Suppressor macrophage treated with lipopolysaccharide for 1 hour (primary cell): Measurements from ENCODE around the gene SOX14.

ENCODE experiments used
- DNase-seq, 3 donors: peaks; one replicate each; pipeline ENCODE4 v3.0.0-alpha.2; 2020 to 2022

The SOX14 gene

DNA sequence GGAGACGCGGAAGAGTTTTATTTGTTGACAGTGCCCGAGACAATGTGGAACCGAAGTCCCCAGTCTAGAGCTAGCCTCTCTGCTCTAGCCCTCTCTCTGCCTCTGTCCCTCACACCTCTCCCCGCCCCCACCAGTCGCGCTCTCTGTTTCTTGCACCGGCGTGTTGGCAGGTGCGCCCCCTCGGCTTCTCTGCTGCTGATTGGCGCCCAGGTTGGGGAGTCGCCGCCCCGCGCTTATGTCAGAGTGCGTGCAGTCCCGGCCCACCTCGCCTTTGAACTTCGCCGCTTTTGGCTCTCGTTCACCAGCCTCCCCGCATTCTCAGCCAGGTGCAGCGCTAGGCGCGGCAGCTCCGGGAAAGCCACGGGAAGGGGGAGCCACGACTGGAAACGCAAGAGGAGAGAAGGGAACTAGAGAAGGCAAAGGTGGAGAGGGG is at the start of gene SOX14:
Gene SOX14 (plus strand): TSS at position 315 of the 433 bp plus-strand sequence. CDS start 470 bp downstream, outside the sequence.
- DNase-seq, result no peak

DNA sequence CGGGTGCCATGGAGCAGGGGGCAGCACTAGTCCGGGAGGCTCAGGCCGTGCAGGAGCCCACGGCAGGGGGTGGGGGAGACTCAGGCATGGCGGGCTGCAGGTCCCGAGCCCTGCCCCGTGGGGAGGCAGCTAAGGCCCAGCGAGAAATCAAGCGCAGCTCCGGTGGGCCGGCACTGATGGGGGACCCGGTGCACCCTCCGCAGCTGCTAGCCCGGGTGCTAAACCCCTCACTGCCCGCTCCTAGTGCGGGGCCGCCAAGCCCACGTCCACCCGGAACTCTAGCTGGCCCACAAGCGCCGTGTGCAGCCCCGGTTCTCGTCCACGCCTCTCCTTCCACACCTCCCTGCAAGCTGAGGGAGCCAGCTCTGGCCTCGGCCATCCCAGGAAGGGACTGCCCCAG is 49.6 kb upstream of the SOX14 start:
- DNase-seq, result no peak

DNA sequence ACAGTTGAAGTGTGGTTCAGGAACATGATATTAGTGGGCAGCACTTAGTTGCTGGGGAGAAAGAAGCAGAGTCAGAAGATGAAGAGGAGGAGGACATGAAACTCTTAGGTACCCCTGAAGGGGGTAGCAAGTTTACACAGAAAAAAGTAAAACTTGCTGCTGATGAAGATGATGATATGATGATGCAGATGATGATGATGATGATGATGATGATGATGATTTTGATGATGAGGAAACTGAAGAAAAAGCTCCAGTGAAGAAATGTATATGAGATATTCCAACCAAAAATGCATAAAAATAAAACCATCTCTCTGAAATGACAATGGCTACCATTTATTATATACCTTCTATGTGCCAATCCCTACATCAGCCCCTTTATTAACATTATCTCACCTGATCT is 39.9 kb upstream of the SOX14 start:
- no peak for DNase-seq

DNA sequence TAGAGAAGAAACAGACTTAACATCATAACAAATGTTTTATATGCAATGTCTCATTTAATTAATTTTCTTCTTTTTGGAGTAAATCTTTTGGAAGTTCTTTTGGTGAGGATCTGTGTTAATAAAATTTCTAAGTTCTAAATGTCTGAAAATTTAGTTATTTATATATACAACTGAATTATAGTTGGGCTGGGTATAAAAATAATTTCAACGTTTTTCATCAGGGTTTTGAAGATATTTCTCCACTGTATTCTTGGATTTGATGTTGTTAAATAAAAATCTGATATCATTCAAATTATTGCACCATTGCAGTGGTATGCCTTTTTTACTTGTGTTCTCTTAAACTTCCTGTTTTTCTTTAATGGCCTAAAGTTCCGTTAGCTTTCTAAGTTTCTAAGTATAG is 26.9 kb upstream of the SOX14 start:
- no peak for DNase-seq

DNA sequence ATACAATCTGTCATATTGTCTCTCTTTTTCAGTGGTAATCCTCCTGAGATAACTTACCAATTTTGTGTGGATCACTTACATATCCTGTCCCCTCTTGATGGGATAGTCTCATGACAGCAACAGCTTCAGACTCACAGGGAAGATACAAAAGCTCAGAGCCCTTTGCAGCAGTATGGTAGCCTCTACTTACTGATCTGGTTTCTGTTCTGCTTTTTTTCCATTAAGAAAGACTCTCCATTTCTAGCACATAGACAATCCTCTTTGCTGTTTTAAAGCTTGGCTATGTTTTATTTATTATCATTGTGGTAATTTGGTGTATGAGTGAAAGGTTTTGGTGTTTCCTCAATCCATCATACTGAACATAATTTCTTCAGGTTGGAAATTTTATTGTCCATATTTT is 25.4 kb upstream of the SOX14 start:
- no peak for DNase-seq

DNA sequence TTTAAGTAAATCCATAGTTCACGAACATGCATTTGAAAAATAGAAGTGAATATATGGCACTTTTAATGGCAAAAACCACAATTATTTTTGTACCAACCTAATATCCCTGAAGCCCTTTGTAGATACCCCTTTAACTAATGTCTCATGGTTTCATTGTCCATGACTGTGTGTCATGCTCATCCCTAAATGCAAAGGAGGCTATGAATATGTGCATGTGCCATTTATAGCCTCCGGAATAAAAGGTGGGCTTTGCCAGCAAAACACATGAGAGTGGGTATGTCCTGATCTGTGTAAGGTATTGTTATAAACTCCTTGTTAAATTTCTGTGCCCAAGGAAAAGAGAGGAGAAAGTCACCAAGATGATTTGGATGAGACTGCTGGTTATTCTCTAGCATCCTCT is 20.5 kb upstream of the SOX14 start:
- no peak for DNase-seq

DNA sequence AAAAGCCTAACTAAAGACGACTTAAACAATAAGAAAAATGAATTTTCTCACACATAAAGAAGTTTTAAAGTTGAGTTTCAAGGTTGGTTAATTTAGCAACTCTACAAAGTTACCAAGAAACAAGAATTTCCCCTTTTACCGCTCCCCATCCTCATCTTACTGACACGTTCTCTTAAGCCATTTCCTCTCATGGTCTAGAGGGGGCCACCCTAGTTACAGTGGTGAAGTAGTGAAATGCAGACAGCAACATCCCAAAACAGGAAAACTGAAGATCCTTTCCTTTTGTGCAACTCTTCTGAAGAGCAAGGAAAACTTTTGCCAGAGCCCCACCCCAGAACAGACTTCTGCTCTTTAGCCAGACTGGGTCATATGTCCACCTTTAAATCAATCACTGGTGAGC is 17.3 kb upstream of the SOX14 start:
- no peak for DNase-seq

DNA sequence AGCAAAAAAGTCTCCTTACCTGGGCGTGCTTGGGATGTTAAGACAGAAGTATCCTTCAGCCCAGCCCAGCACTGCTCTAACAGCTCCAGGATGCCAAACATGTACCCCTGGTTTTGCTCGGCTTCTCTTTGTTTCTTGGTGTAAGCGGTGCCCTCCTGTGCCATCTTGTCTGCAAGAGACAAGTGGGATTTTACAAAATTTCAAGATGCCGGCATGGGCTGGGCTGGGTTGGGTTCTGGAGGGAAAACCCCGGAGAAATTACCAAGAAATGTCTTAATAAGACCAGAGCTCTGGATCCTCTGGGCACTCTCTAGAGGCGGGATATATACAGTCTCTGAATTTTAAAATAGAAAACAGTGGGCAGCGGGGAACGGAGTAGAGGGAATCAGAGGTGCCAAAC is 4.6 kb upstream of the SOX14 start:
- DNase-seq, result peak in 1 of 3 donors; percentile 1

DNA sequence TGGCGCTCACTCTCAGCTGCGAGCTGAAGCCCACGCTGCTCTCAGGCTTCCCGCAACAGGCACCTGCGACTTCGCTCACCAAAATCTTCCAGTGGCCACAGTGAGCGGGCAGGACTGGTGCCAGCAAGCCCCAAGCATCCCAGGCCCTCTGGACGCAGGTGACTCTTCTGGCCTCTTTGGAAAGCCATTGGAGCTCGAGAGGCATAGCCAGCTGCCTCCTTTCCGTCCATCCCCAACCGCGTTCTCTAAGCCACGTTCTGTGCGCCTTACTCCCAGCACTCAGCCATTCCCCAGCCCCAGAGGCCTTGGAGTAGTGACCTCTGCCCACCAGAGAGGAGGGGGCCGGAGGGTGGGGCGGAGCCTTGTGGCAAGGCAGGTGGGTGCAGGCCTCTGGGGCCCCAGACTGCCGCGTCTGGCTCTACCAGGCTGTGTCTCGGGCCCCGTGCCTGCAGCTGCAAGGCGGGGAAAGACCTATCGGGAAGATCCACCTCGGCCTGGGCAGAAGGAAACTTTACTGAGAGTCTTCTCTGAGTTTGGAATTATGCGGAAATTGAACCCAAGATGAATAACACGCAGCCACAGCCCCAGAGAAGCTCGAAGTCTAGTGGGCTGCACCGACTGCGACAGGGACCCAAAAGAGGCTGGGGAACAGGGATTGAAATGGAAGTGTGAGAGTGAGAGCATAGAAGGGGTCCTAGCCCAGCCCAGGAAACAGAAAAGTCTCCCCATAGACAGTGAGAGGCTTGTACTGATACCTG is 3.6 kb upstream of the SOX14 start:
- DNase-seq, result no peak

DNA sequence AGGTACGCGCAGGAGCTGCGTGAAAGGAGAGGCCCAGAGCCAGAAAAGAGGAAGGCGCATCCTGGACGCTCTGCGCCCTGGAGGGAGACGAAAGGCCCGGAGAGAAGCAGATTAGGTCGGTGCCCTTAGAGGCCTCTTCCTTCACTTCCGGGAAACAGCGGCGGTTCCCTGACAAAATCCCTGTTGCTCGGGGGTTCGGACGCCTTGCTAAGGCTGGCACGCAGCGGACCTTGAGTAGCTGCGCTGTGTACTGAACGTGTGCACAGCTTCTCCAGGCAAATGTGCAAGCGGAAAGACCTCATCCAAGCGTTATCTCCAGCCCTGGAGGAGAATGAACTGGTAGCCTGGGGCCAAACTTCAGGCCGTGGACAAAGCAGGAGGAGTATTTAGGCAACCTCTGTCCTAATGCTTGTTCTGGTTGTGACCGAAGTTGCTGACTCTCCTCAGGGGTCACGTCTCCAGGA is 3.0 kb upstream of the SOX14 start:
- no peak for DNase-seq

DNA sequence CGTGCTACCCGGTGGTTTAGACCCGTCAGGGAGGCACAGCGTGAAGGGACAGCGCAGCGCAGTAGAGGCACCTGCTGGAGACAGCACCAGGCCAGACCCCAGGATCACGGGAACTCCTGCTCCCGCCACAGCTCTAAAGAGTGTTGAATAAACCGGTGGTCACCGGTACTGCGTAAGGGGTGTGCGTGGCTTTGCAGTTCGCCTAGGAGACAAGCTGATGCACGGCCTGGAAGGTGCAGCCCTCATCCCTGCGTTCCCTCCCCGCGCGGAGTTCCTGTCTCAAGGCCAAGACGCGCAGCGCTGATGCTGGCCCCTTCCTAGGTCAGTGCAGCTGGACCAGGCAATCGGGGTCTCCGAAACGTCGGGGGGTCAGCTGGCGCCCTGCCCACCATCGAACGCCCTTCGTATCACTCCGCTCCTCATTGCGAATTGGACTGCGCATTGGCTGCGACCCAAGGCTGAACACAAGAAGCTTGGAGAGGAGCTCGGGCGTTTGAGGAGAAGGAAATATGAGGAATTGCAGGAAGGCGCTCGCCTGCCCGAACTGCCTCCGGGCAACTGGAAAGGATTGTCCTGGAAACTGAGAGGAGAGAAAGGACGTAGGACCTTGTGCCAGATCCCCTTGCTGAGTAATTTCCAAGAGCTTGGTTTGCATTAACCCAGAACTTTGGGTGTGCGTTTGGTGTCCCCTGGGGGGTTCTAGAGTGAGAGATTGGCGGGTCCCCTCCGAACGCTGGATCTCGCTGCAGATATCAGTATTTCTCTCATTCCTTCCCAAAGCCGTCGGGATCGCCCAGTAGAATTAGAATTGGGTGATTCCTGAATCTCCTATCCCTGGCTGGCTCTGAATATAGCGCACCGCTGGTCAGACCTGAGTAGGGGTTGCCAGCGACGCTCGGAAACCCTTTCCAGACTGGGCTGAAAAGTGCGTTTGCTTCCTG is 2.3 kb upstream of the SOX14 start:
- DNase-seq, result no peak

DNA sequence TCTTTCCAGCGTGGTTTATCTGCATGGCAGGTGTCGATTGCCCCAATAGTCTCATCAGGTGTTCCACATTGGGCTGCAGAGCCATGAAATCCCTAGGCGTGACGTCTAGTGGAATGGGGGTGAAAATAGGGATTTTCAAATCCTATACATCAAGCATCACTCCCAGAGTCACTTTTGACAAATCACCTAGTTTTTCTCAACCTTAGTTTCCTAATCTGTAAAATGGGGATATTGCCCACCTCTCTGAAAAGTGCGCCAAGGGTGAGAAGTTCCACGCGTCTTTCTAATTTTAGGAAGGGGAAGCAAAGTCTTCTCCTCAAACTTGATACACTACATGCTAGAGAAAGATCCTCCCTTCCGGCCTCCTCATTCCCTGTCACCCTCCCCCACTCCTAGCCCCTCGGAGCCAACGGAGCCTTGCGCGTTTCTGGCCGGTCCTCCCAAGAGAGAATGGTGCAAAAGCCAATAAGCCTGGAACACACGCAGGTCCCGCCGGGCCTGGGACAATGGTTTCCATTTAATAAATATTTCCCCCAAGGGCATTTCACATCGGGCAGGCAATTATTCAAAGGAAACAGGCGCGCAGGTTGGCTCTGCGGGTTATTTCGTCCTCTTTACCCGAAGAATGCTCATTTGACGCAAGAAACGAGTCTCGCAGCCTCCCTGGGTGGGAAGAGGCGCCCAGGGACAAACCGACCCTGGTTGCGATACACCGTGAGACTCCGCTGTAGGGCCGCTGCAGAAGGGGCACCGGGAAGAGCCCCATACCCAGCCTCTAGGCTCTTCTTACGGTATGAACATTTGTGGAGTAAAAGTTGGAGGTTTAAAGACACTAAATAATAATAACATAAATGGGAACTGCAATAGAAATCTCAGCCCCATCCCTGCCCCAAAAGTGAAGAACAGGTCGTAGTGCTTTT is 1.2 kb upstream of the SOX14 start:
- DNase-seq, result no peak

DNA sequence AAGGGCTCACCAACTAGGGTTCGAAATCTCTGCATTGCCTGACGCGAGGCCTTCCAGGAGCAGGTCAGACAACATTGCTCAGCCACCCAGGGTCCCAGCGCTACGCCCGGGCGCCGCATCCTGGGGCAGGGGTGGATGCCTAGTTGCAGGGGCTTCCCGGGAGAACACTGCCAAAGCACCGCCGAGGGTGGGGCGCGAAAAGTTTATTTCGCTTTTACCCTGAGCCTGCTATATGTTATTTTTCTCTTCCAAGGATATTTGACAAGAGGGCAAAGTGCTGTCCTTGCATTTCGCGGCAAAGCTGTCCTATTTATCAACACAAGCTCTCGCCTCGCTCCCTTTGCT is 549 bp upstream of the SOX14 start:
- no peak for DNase-seq

DNA sequence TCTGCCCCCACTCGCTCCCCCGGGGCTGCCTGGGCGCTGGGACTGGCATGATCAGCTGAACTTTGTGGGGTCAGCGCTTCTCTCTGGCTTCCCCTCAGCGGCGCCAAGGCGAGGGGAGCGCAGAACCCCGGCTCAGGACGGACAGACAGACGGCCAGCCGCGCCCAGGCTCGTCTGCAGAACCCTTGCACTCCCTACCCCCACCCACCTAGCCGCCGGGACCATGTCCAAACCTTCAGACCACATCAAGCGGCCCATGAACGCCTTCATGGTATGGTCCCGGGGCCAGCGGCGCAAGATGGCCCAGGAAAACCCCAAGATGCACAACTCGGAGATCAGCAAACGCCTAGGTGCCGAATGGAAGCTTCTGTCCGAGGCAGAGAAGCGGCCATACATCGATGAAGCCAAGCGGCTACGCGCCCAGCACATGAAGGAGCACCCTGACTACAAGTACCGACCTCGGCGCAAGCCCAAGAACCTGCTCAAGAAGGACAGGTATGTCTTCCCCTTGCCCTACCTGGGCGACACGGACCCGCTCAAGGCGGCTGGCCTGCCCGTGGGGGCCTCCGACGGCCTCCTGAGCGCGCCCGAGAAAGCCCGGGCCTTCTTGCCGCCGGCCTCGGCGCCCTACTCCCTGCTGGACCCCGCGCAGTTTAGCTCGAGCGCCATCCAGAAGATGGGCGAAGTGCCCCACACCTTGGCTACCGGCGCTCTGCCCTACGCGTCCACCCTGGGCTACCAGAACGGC is 621 bp downstream of the SOX14 start:
- DNase-seq, result no peak

DNA sequence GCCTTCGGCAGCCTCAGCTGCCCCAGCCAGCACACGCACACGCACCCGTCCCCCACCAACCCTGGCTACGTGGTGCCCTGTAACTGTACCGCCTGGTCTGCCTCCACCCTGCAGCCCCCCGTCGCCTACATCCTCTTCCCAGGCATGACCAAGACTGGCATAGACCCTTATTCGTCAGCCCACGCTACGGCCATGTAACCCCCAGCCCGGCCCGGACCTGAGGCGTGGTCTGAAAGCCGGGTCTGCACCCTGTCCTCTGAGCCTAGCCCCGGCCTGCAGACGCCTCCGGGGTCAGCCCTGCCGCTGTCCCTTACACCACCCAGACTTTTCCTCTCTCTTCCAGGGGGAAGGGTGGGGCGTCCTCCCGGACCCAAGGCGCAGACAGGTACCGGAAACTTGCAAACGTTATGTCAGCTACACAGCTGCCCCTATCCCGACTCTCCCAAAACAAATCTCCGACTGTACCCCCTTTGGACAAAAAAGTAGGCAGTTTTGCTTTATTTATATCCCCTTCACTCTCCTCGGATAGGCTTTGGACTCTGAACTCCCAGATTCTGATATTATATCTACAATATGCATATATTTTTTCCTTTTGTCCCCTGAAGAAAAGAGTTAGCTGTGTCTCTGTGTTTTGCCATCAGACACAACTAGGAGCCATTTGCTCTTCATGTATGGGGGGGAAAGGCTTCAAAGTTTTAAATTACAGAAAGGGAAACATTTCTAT is 1.4 kb downstream of the SOX14 start:
- DNase-seq, result no peak

DNA sequence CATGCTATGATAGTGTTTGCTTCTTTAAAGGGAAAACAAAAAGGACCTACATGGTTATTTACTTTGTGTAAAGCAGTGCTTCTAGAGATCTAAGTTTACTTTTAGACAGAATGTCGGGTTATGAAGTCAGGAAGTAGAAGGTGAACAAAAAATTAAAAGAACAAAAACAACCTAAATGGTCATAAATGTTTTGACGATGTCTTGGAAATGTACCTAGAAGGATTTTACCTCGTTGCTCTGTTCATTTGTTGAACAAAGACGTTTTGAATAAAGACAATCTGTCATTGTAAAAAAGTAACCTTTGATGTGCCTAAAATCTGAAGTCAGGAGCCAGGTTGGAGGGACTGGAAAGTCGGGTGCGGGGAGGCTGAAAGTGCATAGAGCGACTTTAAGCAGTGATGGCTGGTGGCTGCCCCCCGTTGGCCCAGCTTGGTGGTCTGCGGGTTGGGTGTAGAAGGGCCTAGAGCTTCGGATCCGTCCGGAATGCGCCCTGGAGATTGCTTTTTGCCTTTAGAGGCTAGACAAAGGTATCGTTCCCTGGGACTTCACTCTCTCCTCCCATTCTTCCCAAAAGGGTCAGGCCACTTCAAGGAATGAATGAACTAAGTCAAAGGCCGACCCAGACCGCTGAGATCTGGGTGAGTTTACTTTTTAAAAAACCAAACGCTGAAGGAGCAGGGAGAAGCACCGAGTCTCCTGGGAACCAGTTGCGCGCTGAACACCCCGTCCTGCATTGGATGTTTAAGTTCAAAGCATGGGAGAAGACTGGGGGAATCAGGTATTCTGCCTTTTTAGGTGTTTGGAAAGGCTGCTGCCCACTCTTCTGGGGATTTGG is 2.1 kb downstream of the SOX14 start:
- no peak for DNase-seq

DNA sequence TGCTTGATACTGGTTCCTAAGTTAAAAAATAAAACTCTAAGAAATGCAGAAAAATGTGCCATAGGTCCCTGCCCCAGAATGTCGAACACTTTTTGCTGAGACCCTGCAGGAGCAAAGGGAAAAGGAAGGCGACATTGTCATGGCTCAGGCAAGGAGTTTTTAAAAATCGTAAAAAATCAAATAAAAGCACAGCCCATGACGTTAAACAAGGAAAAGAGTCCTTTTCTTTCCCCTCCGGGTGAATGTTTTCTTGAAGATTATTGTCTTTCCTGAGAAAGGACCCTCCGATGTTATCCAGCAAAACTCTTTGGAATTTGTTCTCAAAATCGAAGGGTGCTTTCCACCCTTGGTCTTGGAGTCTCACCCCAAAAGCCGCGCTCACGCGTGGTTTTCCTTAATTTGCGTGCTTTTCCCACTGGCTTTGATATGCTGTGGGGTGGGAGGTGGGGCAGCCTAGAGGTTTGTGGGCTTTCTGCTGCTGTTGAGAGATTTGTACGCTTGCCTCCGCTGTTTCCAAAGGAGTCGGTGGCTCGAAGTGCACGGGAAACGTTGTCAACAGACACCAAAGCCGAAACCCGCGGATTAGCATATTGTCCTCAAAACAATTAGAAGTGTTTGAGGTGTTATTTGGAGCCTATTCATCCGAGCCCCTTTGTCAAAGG is 2.9 kb downstream of the SOX14 start:
- DNase-seq, result no peak

DNA sequence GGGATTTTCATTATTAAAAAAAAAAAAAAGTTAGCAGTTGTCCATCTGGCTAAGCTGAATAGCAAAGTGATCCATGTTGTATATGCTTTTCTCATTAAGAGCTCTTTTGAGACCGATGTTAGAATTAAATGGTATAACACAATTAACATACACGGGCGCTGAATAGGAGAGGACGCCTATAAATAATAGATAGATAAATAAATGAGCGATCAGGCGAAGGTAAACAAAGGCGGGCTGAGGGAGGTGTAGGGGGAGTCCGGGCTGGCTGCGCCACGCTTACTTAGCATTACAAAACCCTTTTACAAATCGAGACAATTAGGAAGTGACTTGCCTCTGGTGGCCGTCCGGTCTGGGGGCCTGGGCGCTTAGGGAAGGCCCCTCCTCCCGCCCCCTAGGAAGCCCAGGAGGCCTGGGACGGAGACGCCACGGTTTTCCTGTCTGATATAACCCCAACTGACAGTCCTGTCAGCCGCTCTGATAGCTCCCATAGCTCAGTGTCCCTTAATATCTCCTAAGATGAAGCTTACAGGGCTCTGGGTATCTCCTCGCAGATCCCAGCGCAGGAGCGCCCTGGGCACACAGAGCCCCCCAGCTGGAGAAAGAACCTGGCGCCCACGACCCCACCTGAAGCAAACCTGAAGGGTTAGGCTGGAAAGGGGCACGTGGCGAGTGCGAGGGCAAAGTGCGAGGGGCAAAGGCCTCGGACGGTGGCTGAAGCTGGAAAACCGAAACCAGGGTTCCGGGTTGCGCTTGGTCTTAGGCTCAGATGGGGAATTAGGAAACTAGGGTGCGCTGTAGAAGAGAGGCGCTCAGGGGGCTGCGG is 3.6 kb downstream of the SOX14 start:
- no peak for DNase-seq
